PC-9 (cell line): ENCODE results near the gene GLRX. TPM values are rescaled to one million over a fixed set of nuclear protein-coding genes. Genes with fewer than 3 reads are reported as not detected.
A peak's percentile ranks its signal among the peaks of the same experiment; 100 is the strongest.

Experiments used
- BruUV-seq: library from RNA; stranded (reverse); fragments of 400-500 nt; replicated peaks from 2 replicates; lab custom pipeline; 2021; lab: Mats Ljungman, UMichigan
- CTCF ChIA-PET: fragments of 300-600 bp; sonication (Branson Sonifier 250); formaldehyde crosslinking; loops from one replicate; lab custom pipeline; 2022; ENCODE audit warnings: antibody characterized with exemption; lab: Charles Lee
- POLR2A ChIA-PET: fragments of 300-600 bp; sonication (Branson Sonifier 250); formaldehyde crosslinking; loops from one replicate; lab custom pipeline; 2022; ENCODE audit warnings: antibody characterized with exemption; ENCODE audit not compliant: unreplicated experiment; lab: Charles Lee
- DNase-seq, 2 experiments: peaks; one replicate each; pipeline versions ENCODE4 v3.0.0 to v3.0.0-alpha.2; 2015 to 2022; ENCODE audit warnings: mixed read lengths in 1 of 2
- H2AFZ ChIP-seq: fragments of 200-600 bp; sonication (generic); 2 replicates; pipeline ENCODE4 v1.8.1; 2017; ENCODE audit warnings: antibody characterized with exemption
- H3F3A ChIP-seq: fragments of 200-600 bp; sonication (generic); 2 replicates; pipeline ENCODE4 v1.8.1; 2017; ENCODE audit warnings: antibody characterized with exemption, mild to moderate bottlenecking, low read depth; ENCODE audit not compliant: insufficient read depth
- H3K27ac ChIP-seq: fragments of 200-600 bp; sonication (generic); 2 replicates; pipeline ENCODE4 v1.6.1; 2016; ENCODE audit warnings: mixed run types
- H3K27me3 ChIP-seq: fragments of 200-600 bp; sonication (generic); 2 replicates; pipeline ENCODE4 v1.6.1; 2016; ENCODE audit warnings: low read depth, mixed run types; ENCODE audit not compliant: insufficient read depth
- H3K36me3 ChIP-seq: fragments of 200-600 bp; sonication (generic); 2 replicates; pipeline ENCODE4 v1.6.1; 2016; ENCODE audit warnings: low read depth, mixed run types
- H3K4me1 ChIP-seq: fragments of 200-600 bp; sonication (generic); replicated peaks from 2 replicates; pipeline ENCODE4 v1.6.1; 2016; ENCODE audit warnings: mixed run types; ENCODE audit not compliant: insufficient read depth
- H3K4me2 ChIP-seq: fragments of 200-600 bp; sonication (generic); 2 replicates; pipeline ENCODE4 v1.6.1; 2017; ENCODE audit warnings: mixed run types
- H3K4me3 ChIP-seq: fragments of 200-600 bp; sonication (generic); 2 replicates; pipeline ENCODE4 v1.6.1; 2016; ENCODE audit warnings: mixed run types
- H3K79me2 ChIP-seq: fragments of 200-600 bp; sonication (generic); 2 replicates; pipeline ENCODE4 v1.6.1; 2017; ENCODE audit warnings: low read depth, mixed run types
- H3K9me2 ChIP-seq: fragments of 200-600 bp; sonication (generic); 2 replicates; pipeline ENCODE4 v1.8.1; 2017; ENCODE audit warnings: mild to moderate bottlenecking; ENCODE audit not compliant: insufficient read depth
- H3K9me3 ChIP-seq: fragments of 200-600 bp; sonication (generic); 2 replicates; pipeline ENCODE4 v1.8.1; 2016; ENCODE audit warnings: low read depth; ENCODE audit not compliant: insufficient read depth
- H4K20me1 ChIP-seq: fragments of 200-600 bp; sonication (generic); 2 replicates; pipeline ENCODE4 v1.8.1; 2017; ENCODE audit not compliant: insufficient read depth
- EZH2 ChIP-seq: fragments of 200-600 bp; sonication (generic); IDR thresholded peaks from 2 replicates; pipeline ENCODE4 v1.8.0; 2017; ENCODE audit warnings: antibody characterized with exemption, low read depth
- intact Hi-C: fragments of 100-400 bp; cut with micrococcal nuclease; formaldehyde crosslinking; loops from one replicate; pipeline ENCODE4 v1.10.0; 2022; ENCODE audit not compliant: unreplicated experiment
- total RNA-seq: library from RNA; stranded (reverse); gene quantifications from 2 replicates; pipeline ENCODE4 v1.2.3, GENCODE V29; 2021
- TF ChIP-seq, protein P1 (sequence below): fragments of 200-600 bp; sonication (generic); conservative IDR thresholded peaks from 2 replicates; pipeline ENCODE4 v1.6.1; 2017; ENCODE audit warnings: mixed run types, antibody characterized with exemption, mild to moderate bottlenecking, moderate library complexity

GLRX gene
- total RNA-seq, 1 experiment from 2014 or later = 25.5 TPM

GRCh38 chr5:95818181-95819147 is 4.1 kb downstream of the GLRX start:
- Histone ChIP-seq H3K79me2 (peaks cover 19% of the 10 kb centered on the region), H3K27ac (no peak overlapping the region), H3K27me3 (no peaks in the 10 kb centered on the region), H3K9me3 (no peaks in the 10 kb centered on the region), H3F3A (peaks cover 13% of the 10 kb centered on the region; the same call in 1 of the 2 replicates), H4K20me1 (no peaks in the 10 kb centered on the region; the same call in 1 of the 2 replicates), H3K9me2 (no peaks in the 10 kb centered on the region), H3K4me2 (0 out of 2 replicates have a peak overlapping the region, but pooled peaks have one; percentile 17), H3K4me3 (no peak overlapping the region), H3K36me3 (peaks cover 16% of the 10 kb centered on the region; the same call in 1 of the 2 replicates), H3K4me1 (peaks cover 15% of the 10 kb centered on the region), H2AFZ (no peak overlapping the region)
- TF ChIP-seq EZH2 = no peak
- TF ChIP-seq, protein P1, sequence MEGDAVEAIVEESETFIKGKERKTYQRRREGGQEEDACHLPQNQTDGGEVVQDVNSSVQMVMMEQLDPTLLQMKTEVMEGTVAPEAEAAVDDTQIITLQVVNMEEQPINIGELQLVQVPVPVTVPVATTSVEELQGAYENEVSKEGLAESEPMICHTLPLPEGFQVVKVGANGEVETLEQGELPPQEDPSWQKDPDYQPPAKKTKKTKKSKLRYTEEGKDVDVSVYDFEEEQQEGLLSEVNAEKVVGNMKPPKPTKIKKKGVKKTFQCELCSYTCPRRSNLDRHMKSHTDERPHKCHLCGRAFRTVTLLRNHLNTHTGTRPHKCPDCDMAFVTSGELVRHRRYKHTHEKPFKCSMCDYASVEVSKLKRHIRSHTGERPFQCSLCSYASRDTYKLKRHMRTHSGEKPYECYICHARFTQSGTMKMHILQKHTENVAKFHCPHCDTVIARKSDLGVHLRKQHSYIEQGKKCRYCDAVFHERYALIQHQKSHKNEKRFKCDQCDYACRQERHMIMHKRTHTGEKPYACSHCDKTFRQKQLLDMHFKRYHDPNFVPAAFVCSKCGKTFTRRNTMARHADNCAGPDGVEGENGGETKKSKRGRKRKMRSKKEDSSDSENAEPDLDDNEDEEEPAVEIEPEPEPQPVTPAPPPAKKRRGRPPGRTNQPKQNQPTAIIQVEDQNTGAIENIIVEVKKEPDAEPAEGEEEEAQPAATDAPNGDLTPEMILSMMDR = no peak
- CTCF ChIA-PET = no interaction called here
- BruUV-seq = no TSS peak
- intact Hi-C loops = no loop called here
- no peak for DNase-seq
- POLR2A ChIA-PET = no interaction called here

GRCh38 chr5:95817430-95817829 is 5.1 kb downstream of the GLRX start:
- no peaks in the 10 kb centered on the region for H3K27me3 ChIP-seq
- H3K4me3 ChIP-seq = no peak overlapping the region
- H3K4me1 ChIP-seq = peaks cover 9% of the 10 kb centered on the region
- peak; percentile 43 to 65 for DNase-seq
- intact Hi-C loops = no loop called here
- H4K20me1 ChIP-seq = no peaks in the 10 kb centered on the region; the same call in 1 of the 2 replicates
- no peaks in the 10 kb centered on the region for H3K9me3 ChIP-seq
- H2AFZ ChIP-seq = no peak overlapping the region
- H3K9me2 ChIP-seq = no peaks in the 10 kb centered on the region
- H3K79me2 ChIP-seq = peaks cover 19% of the 10 kb centered on the region
- CTCF ChIA-PET = no interaction called here
- peaks cover 16% of the 10 kb centered on the region; the same call in 1 of the 2 replicates for H3K36me3 ChIP-seq
- no peak overlapping the region for H3K27ac ChIP-seq
- peaks cover 5% of the 10 kb centered on the region; the same call in 1 of the 2 replicates for H3F3A ChIP-seq
- no peak overlapping the region for H3K4me2 ChIP-seq
- TF ChIP-seq, protein P1 = no peak
- no peak for TF ChIP-seq EZH2
- POLR2A ChIA-PET = no interaction called here
- BruUV-seq = no TSS peak

DNA sequence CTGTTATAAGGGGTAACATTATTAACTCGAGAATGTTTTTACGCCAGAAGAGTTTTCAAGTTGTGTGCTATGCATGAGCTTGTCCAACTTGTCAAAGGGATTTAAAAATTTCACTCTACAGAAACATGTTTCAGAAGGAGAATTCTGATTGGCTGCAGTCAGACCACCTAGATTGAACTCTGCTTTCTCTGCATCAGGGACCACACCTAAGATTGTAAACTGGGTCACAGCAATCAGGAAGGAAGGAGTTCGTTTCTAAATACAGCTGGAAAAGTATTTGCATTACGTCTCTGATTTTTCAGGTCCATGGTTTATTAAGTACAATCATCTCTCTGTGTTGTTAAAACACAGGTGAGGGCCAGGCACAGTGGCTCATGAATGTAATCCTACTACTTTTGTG is 5.8 kb downstream of the GLRX start:
- BruUV-seq = no TSS peak
- H3K9me3 ChIP-seq = no peaks in the 10 kb centered on the region
- CTCF ChIA-PET = no interaction called here
- no peaks in the 10 kb centered on the region for H3K9me2 ChIP-seq
- no peak overlapping the region for H3K27ac ChIP-seq
- no peaks in the 10 kb centered on the region for H3F3A ChIP-seq
- H2AFZ ChIP-seq = no peak overlapping the region
- H3K36me3 ChIP-seq = peaks cover 16% of the 10 kb centered on the region; the same call in 1 of the 2 replicates
- H3K4me2 ChIP-seq = no peak overlapping the region
- H3K27me3 ChIP-seq = no peaks in the 10 kb centered on the region
- no peaks in the 10 kb centered on the region; the same call in 1 of the 2 replicates for H4K20me1 ChIP-seq
- POLR2A ChIA-PET = no interaction called here
- no peak for TF ChIP-seq EZH2
- TF ChIP-seq, protein P1 = no peak
- H3K79me2 ChIP-seq = peaks cover 17% of the 10 kb centered on the region
- peaks cover 9% of the 10 kb centered on the region for H3K4me1 ChIP-seq
- intact Hi-C loops = no loop called here
- DNase-seq = no peak
- no peak overlapping the region for H3K4me3 ChIP-seq
